GM23338 (cell line): ENCODE data around the gene KIF5A. TPM values are rescaled to one million over a fixed set of nuclear protein-coding genes. Genes with fewer than 3 reads are reported as not detected.
"Not testable (repeated sequence)": the region's sequence is repeated elsewhere in the genome, so short reads cannot be mapped to it uniquely, and the experiment has no call there.

Experiments used
- ATAC-seq: fragments of 200-7000 bp; cut with Tn5 transposase; 3 replicates; pipeline ENCODE4 v1.9.1; 2020
- DNase-seq: peaks from one replicate; pipeline ENCODE4 v3.0.0-alpha.2; 2015; ENCODE audit warnings: low spot score
- H2AFZ ChIP-seq: fragments of 200-600 bp; sonication (generic); 2 replicates; pipeline ENCODE4 v1.8.0; 2016; ENCODE audit warnings: antibody characterized with exemption, mild to moderate bottlenecking, moderate library complexity
- H3F3A ChIP-seq: fragments of 200-600 bp; sonication (generic); replicated peaks from 2 replicates; pipeline ENCODE4 v1.8.0; 2017; ENCODE audit warnings: antibody characterized with exemption, mixed run types, low read depth
- H3K27ac ChIP-seq: fragments of 200-600 bp; sonication (generic); 2 replicates; pipeline ENCODE4 v1.6.1; 2016; ENCODE audit warnings: low read depth
- H3K27me3 ChIP-seq: fragments of 200-600 bp; sonication (generic); 2 replicates; pipeline ENCODE4 v1.8.0; 2016; ENCODE audit warnings: mild to moderate bottlenecking, mixed run types, moderate library complexity; ENCODE audit not compliant: insufficient read depth
- H3K36me3 ChIP-seq: fragments of 200-600 bp; sonication (generic); 2 replicates; pipeline ENCODE4 v1.8.0; 2016; ENCODE audit warnings: mild to moderate bottlenecking; ENCODE audit not compliant: insufficient read depth
- H3K4me1 ChIP-seq: fragments of 200-600 bp; sonication (generic); 2 replicates; pipeline ENCODE4 v1.8.0; 2016; ENCODE audit warnings: mild to moderate bottlenecking, moderate library complexity; ENCODE audit not compliant: insufficient read depth
- H3K4me2 ChIP-seq: fragments of 200-600 bp; sonication (generic); 2 replicates; pipeline ENCODE4 v1.7.1; 2017; ENCODE audit warnings: mixed run types
- H3K4me3 ChIP-seq: fragments of 200-600 bp; sonication (generic); 2 replicates; pipeline ENCODE4 v1.6.1; 2016; ENCODE audit warnings: mixed run types
- H3K79me2 ChIP-seq: fragments of 200-600 bp; sonication (generic); replicated peaks from 2 replicates; pipeline ENCODE4 v1.8.0; 2017; ENCODE audit warnings: mild to moderate bottlenecking; ENCODE audit not compliant: insufficient read depth
- H3K9me2 ChIP-seq: fragments of 200-600 bp; sonication (generic); 2 replicates; pipeline ENCODE4 v1.8.0; 2017; ENCODE audit not compliant: insufficient read depth
- H4K20me1 ChIP-seq: fragments of 200-600 bp; sonication (generic); replicated peaks from 2 replicates; pipeline ENCODE4 v1.8.0; 2017; ENCODE audit warnings: mild to moderate bottlenecking; ENCODE audit not compliant: insufficient read depth
- H3K27ac Mint-ChIP-seq: 2 replicates; pipeline ENCODE4 v1.8.0; 2020; ENCODE audit warnings: inconsistent platforms, mild to moderate bottlenecking, moderate library complexity, mixed read lengths
- H3K27me3 Mint-ChIP-seq: 3 replicates; pipeline ENCODE4 v1.8.0; 2022; ENCODE audit warnings: low read depth, mild to moderate bottlenecking, moderate library complexity, mixed read lengths, inconsistent platforms; ENCODE audit not compliant: insufficient read depth, poor library complexity
- H3K36me3 Mint-ChIP-seq: 3 replicates; pipeline ENCODE4 v1.8.0; 2021; ENCODE audit warnings: low read depth, mild to moderate bottlenecking, inconsistent platforms, moderate library complexity, mixed read lengths
- H3K4me1 Mint-ChIP-seq: 3 replicates; pipeline ENCODE4 v1.8.0; 2020; ENCODE audit warnings: mild to moderate bottlenecking, inconsistent platforms, mixed read lengths
- H3K4me3 Mint-ChIP-seq: 3 replicates; pipeline ENCODE4 v1.8.0; 2021; ENCODE audit warnings: moderate library complexity, mild to moderate bottlenecking, inconsistent platforms, mixed read lengths
- H3K9me3 Mint-ChIP-seq: 3 replicates; pipeline ENCODE4 v1.8.0; 2020; ENCODE audit warnings: moderate library complexity, mild to moderate bottlenecking, inconsistent platforms, mixed read lengths
- NANOG ChIP-seq: IDR thresholded peaks from 2 replicates; pipeline ENCODE4 v1.6.1; 2016; ENCODE audit warnings: antibody characterized with exemption, borderline replicate concordance
- POLR2AphosphoS5 ChIP-seq: IDR thresholded peaks from 2 replicates; pipeline ENCODE4 v1.6.1; 2016; ENCODE audit warnings: antibody characterized with exemption, low read depth
- STAT1 ChIP-seq: IDR thresholded peaks from one replicate; pipeline ENCODE4 v1.6.1; 2016; ENCODE audit warnings: antibody characterized with exemption; ENCODE audit not compliant: unreplicated experiment
- ZNF114 ChIP-seq: fragments of 250-450 bp; sonication (Bioruptor Pico); IDR thresholded peaks from 2 replicates; pipeline ENCODE4 v1.5.0; 2020; ENCODE audit warnings: mild to moderate bottlenecking, moderate library complexity
- ZNF331 ChIP-seq: fragments of 250-450 bp; sonication (Bioruptor Pico); IDR thresholded peaks from 2 replicates; pipeline ENCODE4 v1.5.0; 2020; ENCODE audit warnings: low read depth, mild to moderate bottlenecking, moderate library complexity
- polyA plus RNA-seq: library from polyadenylated mRNA; unstranded; fragments of >200 nt; fragmentation: Nextera tagmentation; extraction: Ambion mirVana; gene quantifications from 2 replicates; pipeline ENCODE4 v1.2.1, GENCODE V29; 2016
- total RNA-seq: library from RNA; depleted of rRNA; stranded (reverse); fragments of >200 nt; shearing (Covaris generic); gene quantifications from 2 replicates; pipeline ENCODE4 v1.2.3, GENCODE V29; 2014
- TF ChIP-seq, protein P1 (sequence below): IDR thresholded peaks from 2 replicates; pipeline ENCODE4 v1.6.1; 2016; ENCODE audit warnings: antibody characterized with exemption

KIF5A gene
- total and polyA plus RNA-seq, 2 experiments from 2014 or later = 11.1 to 21.3 TPM

DNA sequence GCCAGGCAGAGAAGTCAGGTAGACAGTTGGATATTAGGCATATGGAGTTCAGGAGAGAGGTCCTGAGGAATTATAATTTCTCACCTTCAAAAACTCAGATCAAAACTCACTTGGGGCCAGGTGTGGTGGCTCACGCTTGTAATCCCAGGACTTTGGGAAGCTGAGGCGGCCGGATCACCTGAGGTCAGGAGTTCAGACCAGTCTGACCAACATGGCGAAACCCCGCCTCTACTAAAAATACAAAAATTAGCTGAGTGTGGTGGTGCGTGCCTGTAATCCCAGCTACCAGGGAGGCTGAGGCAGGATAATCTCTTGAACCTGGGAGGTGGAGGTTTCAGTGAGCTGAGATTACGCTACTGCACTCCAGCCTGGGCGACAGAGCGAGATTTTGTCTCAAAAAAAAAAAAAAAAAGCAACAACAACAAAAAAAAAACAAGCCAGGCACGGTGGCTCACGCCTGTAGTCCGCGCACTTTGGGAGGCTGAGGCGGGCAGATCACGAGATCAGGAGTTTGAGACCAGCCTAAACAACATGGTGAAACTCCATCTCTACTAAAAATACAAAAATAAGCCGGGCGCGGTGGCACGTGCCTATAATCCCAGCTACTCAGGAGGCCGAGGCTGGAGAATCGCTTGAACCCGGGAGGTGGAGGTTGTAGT lies 47.4 kb upstream of the KIF5A start:
- H3K4me1 Mint-ChIP-seq, DNase-seq, ATAC-seq, H3K27me3 ChIP-seq, H3K79me2 ChIP-seq, H3K4me1 ChIP-seq, H3K27ac Mint-ChIP-seq, H3K4me2 ChIP-seq, H3K4me3 ChIP-seq, H3K4me3 Mint-ChIP-seq, H3K9me3 Mint-ChIP-seq, H2AFZ ChIP-seq, H3K27ac ChIP-seq, H3K9me2 ChIP-seq: not testable (repeated sequence)
- H3F3A ChIP-seq = peaks cover 47% of the 10 kb centered on the region
- peaks cover 94% of the 10 kb centered on the region for H3K36me3 Mint-ChIP-seq
- H4K20me1 ChIP-seq = peaks cover 31% of the 10 kb centered on the region
- H3K36me3 ChIP-seq = peaks cover 86% of the 10 kb centered on the region
- H3K27me3 Mint-ChIP-seq = peaks cover 12% of the 10 kb centered on the region

DNA sequence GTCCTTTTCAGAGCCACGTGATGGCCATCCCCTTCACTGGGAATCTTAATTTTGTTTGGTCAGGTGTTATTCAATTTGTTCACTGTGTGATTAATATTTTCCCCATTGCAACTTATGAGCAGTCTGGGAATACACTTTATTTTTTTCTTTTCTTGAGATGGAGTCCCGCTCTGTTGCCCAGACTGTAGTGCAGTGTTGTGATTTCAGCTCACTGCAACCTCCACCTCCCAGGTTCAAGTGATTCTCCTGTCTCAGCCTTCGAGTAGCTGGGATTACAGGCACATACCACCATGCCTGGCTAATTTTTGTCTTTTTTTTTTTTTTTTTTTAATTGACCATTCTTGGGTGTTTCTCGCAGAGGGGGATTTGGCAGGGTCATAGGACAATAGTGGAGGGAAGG lies 43.3 kb upstream of the KIF5A start:
- not testable (repeated sequence) for H3K27ac Mint-ChIP-seq, H3K4me3 ChIP-seq, H3K4me1 ChIP-seq, H3K4me2 ChIP-seq, H3K4me3 Mint-ChIP-seq, H3K27ac ChIP-seq, H3K27me3 ChIP-seq, H3K9me3 Mint-ChIP-seq, H3K4me1 Mint-ChIP-seq, H2AFZ ChIP-seq, DNase-seq, ATAC-seq, H3K9me2 ChIP-seq
- peaks cover 86% of the 10 kb centered on the region for H3K36me3 Mint-ChIP-seq
- peaks cover 14% of the 10 kb centered on the region for H3K27me3 Mint-ChIP-seq
- Histone ChIP-seq H3K36me3 (peaks cover 82% of the 10 kb centered on the region), H4K20me1 (peaks cover 18% of the 10 kb centered on the region), H3F3A (peaks cover 32% of the 10 kb centered on the region), H3K79me2 (peaks cover 14% of the 10 kb centered on the region; the same call in 1 of the 2 replicates)

DNA sequence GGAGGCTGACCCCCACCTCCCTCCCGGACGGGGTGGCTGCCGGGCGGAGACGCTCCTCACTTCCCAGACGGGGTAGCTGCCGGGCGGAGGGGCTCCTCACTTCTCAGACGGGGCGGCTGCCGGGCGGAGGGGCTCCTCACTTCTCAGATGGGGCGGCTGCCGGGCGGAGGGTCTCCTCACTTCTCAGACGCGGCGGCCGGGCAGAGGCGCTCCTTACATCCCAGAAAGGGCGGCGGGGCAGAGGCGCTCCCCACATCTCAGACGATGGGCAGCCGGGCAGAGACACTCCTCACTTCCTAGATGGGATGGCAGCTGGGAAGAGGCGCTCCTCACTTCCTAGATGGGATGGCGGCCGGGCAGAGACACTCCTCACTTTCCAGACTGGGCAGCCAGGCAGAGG lies 42.0 kb upstream of the KIF5A start:
- H3K27me3 Mint-ChIP-seq = peaks cover 18% of the 10 kb centered on the region
- H3K4me2 ChIP-seq, H3K4me3 Mint-ChIP-seq, H3K4me3 ChIP-seq, H3K27ac Mint-ChIP-seq, H3K4me1 ChIP-seq, H3K9me2 ChIP-seq, H3K9me3 Mint-ChIP-seq, DNase-seq, H3K27ac ChIP-seq, H3K27me3 ChIP-seq, H3K4me1 Mint-ChIP-seq, H2AFZ ChIP-seq, ATAC-seq: not testable (repeated sequence)
- H3K36me3 Mint-ChIP-seq = peaks cover 86% of the 10 kb centered on the region
- Histone ChIP-seq H3F3A (peaks cover 37% of the 10 kb centered on the region), H3K79me2 (peaks cover 14% of the 10 kb centered on the region; the same call in 1 of the 2 replicates), H4K20me1 (peaks cover 27% of the 10 kb centered on the region), H3K36me3 (peaks cover 82% of the 10 kb centered on the region)

DNA sequence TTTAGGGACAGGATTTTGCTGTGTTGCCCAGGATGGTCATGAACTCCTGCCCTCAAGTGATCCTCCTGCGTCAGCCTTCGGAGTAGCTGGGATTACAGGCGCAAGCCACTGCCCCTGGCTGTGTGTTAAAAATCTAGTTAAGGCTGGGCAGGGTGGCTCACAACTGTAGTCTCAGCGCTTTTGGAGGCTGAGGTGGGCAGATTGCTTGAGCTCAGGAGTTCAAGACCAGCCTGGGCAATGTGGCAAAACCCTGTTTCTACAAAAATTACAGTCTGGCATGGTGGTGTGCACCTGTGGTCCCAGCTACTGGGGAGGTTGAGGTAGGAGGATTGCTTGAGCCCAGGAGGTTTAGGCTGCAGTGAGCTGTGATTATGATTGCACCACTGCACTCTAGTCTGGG lies 38.7 kb upstream of the KIF5A start:
- ATAC-seq (no peak), DNase-seq (no peak)
- Mint-ChIP-seq H3K27ac (no peak overlapping the region), H3K36me3 (peaks cover 86% of the 10 kb centered on the region), H3K4me3 (no peak overlapping the region), H3K27me3 (peaks cover 21% of the 10 kb centered on the region), H3K4me1 (no peaks in the 10 kb centered on the region; the same call in 2 of the 3 replicates), H3K9me3 (peaks cover 2% of the 10 kb centered on the region; the same call in 2 of the 3 replicates)
- Histone ChIP-seq H2AFZ (no peak overlapping the region), H3K4me1 (no peaks in the 10 kb centered on the region), H3K27me3 (no peaks in the 10 kb centered on the region), H3K79me2 (0 out of 2 replicates have a peak, but pooled peaks cover 14% of the 10 kb centered on the region), H4K20me1 (peaks cover 33% of the 10 kb centered on the region), H3K4me2 (no peak overlapping the region), H3K27ac (no peak overlapping the region), H3K36me3 (peaks cover 83% of the 10 kb centered on the region), H3K4me3 (no peak overlapping the region), H3F3A (peaks cover 46% of the 10 kb centered on the region), H3K9me2 (no peaks in the 10 kb centered on the region)
- TF ChIP-seq STAT1 = no peak
- TF ChIP-seq ZNF114 (CRISPR knock-in tag) = no peak
- TF ChIP-seq, protein P1, sequence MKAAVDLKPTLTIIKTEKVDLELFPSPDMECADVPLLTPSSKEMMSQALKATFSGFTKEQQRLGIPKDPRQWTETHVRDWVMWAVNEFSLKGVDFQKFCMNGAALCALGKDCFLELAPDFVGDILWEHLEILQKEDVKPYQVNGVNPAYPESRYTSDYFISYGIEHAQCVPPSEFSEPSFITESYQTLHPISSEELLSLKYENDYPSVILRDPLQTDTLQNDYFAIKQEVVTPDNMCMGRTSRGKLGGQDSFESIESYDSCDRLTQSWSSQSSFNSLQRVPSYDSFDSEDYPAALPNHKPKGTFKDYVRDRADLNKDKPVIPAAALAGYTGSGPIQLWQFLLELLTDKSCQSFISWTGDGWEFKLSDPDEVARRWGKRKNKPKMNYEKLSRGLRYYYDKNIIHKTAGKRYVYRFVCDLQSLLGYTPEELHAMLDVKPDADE = no peak
- no peak for TF ChIP-seq ZNF331 (CRISPR knock-in tag)
- no peak for TF ChIP-seq NANOG
- TF ChIP-seq POLR2AphosphoS5 = no peak
